K562 (cell line): Measurements from ENCODE around the gene DACT3. TPM values are rescaled to one million over a fixed set of nuclear protein-coding genes. Genes with fewer than 3 reads are reported as not detected.

Experiments
- ATF1 ChIP-seq, 2 experiments: fragments of 450-650 bp in 1 of 2; IDR thresholded peaks; 2 replicates each; pipeline ENCODE4 v1.6.1; 2016; ENCODE audit warnings: missing compliant biosample characterization in 1 of 2, missing genetic modification characterization in 1 of 2
- CBX3 ChIP-seq, 2 experiments: IDR thresholded peaks; 1 replicate in 1 of 2; 2 replicates in 1 of 2; pipeline ENCODE4 v1.6.1; 2012; ENCODE audit warnings: inconsistent platforms in 2 of 2, low read length in 2 of 2, borderline replicate concordance in 1 of 2, control low read depth in 1 of 2
- CBX8 ChIP-seq: fragments of 200-600 bp; sonication (generic); IDR thresholded peaks from 2 replicates; pipeline ENCODE4 v1.6.1; 2012; ENCODE audit warnings: borderline replicate concordance, mixed run types, low read depth, mild to moderate bottlenecking, moderate library complexity, mixed read lengths, low read length, control low read depth, inconsistent platforms; ENCODE audit not compliant: poor library complexity, severe bottlenecking; ENCODE audit errors: extremely low read depth
- DDX20 ChIP-seq: fragments of 450-650 bp; IDR thresholded peaks from 2 replicates; pipeline ENCODE4 v1.6.1; 2016; ENCODE audit warnings: missing genetic modification characterization, low read depth, mild to moderate bottlenecking, missing compliant biosample characterization, moderate library complexity
- ERF ChIP-seq: fragments of 450-650 bp; formaldehyde crosslinking; IDR thresholded peaks from 2 replicates; pipeline ENCODE4 v1.4.0; 2020; ENCODE audit warnings: mild to moderate bottlenecking, mixed read lengths
- GABPA ChIP-seq: fragments of 200-800 bp; sonication (Bioruptor generic); conservative IDR thresholded peaks from 2 replicates; pipeline ENCODE4 v1.6.1; 2016; ENCODE audit warnings: low read depth, missing genetic modification characterization, missing compliant biosample characterization
- MTA1 ChIP-seq: fragments of 450-650 bp; IDR thresholded peaks from 2 replicates; pipeline ENCODE4 v1.6.1; 2017; ENCODE audit warnings: borderline replicate concordance
- NCOA6 ChIP-seq: fragments of 450-650 bp; IDR thresholded peaks from 2 replicates; pipeline ENCODE4 v1.6.1; 2017; ENCODE audit warnings: mild to moderate bottlenecking
- SMAD4 ChIP-seq: fragments of 250-450 bp; sonication (Bioruptor Pico); conservative IDR thresholded peaks from 2 replicates; pipeline ENCODE4 v1.8.0; 2021; ENCODE audit warnings: inconsistent platforms, mild to moderate bottlenecking, moderate library complexity
- polyA plus RNA-seq, 8 experiments: library from polyadenylated mRNA; depleted of rRNA in 4 of 8; stranded (reverse) in 5 of 8; unstranded in 3 of 8; fragments of >200 nt; fragmentation: Nextera tagmentation in 2 of 8; fragmentation: Illumina TruSeq in 1 of 8; extraction: Ambion mirVana in 2 of 8; extraction: Trizol in 1 of 8; gene quantifications; 2 replicates each; pipeline versions ENCODE4 v1.2.1 to v1.2.3, GENCODE V29; 2011 to 2014; ENCODE audit warnings: inconsistent platforms in 1 of 8, missing spikeins in 1 of 8
- total RNA-seq, 7 experiments: library from RNA; depleted of rRNA in 6 of 7; stranded (reverse); fragments of >200 nt in 6 of 7; fragmentation: Illumina TruSeq in 2 of 7; extraction: Trizol in 2 of 7; gene quantifications; 2 replicates each; pipeline versions ENCODE4 v1.2.1 to v1.2.3, GENCODE V29; 2011 to 2021; ENCODE audit warnings: low replicate concordance in 1 of 7
- TF ChIP-seq, protein P1 (sequence below): fragments of 150-350 bp; conservative IDR thresholded peaks from 2 replicates; pipeline ENCODE4 v1.6.1; 2014; ENCODE audit warnings: low read length
- TF ChIP-seq, protein P2 (sequence below): fragments of 250-450 bp; sonication (Bioruptor Pico); IDR thresholded peaks from 2 replicates; pipeline ENCODE4 v1.5.0; 2022; ENCODE audit warnings: mild to moderate bottlenecking
- TF ChIP-seq, protein P3 (sequence below): sonication (generic); formaldehyde crosslinking; IDR thresholded peaks from 2 replicates; pipeline ENCODE4 v1.8.0; 2022; ENCODE audit warnings: missing genetic modification reagents, mild to moderate bottlenecking, moderate library complexity, borderline replicate concordance
- TF ChIP-seq, protein P4 (sequence below): fragments of 450-650 bp; IDR thresholded peaks from 2 replicates; pipeline ENCODE4 v1.7.0; 2016; ENCODE audit warnings: borderline replicate concordance
- TF ChIP-seq, protein P5 (sequence below): fragments of 250-450 bp; sonication (Bioruptor Pico); IDR thresholded peaks from 2 replicates; pipeline ENCODE4 v1.5.0; 2021
- TF ChIP-seq, protein P6 (sequence below): fragments of 450-650 bp; formaldehyde crosslinking; IDR thresholded peaks from 2 replicates; pipeline ENCODE4 v1.4.0; 2022; ENCODE audit warnings: missing genetic modification characterization

The DACT3 gene
- total and polyA plus RNA-seq, 9 of the 15 experiments (the other 6 are each of a cell fraction or from before 2014, with no cell fraction given) = 0.67 to 6.5 (median 3.5) TPM

DNA sequence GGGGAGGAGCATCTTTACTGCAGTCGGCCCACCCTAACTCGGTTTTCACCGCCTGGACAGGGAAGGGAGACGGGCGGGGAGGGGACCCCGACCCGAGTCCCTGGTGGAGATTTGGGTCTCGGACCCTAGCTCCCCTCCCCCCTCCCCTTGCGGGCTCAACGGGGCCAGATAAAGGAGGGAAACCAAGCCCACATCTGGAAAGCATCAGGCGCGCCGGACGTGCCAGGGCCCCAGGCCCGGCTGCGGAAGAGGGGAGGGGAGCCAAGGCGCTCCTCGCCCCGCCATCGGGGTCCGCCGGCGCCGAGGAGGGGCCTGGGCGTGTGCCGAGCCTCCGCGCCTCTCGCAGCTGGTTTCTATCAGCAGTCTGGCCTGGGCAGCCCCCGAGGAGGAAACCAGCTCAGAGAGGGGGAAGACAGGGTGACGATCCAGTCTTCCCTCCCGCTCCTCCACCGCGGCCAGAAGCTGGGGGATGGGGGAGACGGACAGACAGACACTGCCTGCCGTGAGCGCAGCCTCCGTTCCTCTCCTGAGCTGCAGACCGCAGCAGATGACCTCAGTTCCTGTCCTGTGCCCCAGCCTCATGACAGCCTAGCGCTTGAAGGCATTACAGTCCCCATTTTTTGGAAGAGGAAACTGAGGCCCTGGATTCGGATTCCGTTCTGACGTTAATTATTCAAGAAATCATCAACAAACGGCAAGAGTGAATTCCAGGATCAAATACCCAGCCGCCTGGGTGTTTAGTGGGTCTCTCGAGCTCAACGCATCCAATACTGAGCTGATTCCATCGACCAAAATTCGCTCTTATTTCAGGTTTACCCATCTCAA, 21.4 kb downstream of the DACT3 start (continued):
- TF ChIP-seq, protein P1, sequence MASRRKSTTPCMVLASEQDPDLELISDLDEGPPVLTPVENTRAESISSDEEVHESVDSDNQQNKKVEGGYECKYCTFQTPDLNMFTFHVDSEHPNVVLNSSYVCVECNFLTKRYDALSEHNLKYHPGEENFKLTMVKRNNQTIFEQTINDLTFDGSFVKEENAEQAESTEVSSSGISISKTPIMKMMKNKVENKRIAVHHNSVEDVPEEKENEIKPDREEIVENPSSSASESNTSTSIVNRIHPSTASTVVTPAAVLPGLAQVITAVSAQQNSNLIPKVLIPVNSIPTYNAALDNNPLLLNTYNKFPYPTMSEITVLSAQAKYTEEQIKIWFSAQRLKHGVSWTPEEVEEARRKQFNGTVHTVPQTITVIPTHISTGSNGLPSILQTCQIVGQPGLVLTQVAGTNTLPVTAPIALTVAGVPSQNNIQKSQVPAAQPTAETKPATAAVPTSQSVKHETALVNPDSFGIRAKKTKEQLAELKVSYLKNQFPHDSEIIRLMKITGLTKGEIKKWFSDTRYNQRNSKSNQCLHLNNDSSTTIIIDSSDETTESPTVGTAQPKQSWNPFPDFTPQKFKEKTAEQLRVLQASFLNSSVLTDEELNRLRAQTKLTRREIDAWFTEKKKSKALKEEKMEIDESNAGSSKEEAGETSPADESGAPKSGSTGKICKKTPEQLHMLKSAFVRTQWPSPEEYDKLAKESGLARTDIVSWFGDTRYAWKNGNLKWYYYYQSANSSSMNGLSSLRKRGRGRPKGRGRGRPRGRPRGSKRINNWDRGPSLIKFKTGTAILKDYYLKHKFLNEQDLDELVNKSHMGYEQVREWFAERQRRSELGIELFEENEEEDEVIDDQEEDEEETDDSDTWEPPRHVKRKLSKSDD = no peak
- TF ChIP-seq CBX8 = no peak
- TF ChIP-seq SMAD4 = peak; percentile 76; the same call in 1 of the 2 replicates
- no peak for TF ChIP-seq ATF1 (CRISPR knock-in tag; IDR thresholded peaks at IDR 0.05)
- 0 out of 2 replicates have a peak, but pooled peaks have one; percentile 30 for TF ChIP-seq ATF1 (tag; IDR thresholded peaks at IDR 0.05)
- TF ChIP-seq, protein P2, sequence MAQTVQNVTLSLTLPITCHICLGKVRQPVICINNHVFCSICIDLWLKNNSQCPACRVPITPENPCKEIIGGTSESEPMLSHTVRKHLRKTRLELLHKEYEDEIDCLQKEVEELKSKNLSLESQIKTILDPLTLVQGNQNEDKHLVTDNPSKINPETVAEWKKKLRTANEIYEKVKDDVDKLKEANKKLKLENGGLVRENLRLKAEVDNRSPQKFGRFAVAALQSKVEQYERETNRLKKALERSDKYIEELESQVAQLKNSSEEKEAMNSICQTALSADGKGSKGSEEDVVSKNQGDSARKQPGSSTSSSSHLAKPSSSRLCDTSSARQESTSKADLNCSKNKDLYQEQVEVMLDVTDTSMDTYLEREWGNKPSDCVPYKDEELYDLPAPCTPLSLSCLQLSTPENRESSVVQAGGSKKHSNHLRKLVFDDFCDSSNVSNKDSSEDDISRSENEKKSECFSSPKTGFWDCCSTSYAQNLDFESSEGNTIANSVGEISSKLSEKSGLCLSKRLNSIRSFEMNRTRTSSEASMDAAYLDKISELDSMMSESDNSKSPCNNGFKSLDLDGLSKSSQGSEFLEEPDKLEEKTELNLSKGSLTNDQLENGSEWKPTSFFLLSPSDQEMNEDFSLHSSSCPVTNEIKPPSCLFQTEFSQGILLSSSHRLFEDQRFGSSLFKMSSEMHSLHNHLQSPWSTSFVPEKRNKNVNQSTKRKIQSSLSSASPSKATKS = no peak
- peak; percentile 49 for TF ChIP-seq GABPA
- TF ChIP-seq DDX20 (tag) = no peak
- TF ChIP-seq, protein P3, sequence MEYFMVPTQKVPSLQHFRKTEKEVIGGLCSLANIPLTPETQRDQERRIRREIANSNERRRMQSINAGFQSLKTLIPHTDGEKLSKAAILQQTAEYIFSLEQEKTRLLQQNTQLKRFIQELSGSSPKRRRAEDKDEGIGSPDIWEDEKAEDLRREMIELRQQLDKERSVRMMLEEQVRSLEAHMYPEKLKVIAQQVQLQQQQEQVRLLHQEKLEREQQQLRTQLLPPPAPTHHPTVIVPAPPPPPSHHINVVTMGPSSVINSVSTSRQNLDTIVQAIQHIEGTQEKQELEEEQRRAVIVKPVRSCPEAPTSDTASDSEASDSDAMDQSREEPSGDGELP = peak; percentile 54; the same call in 1 of the 2 replicates
- TF ChIP-seq, protein P4, sequence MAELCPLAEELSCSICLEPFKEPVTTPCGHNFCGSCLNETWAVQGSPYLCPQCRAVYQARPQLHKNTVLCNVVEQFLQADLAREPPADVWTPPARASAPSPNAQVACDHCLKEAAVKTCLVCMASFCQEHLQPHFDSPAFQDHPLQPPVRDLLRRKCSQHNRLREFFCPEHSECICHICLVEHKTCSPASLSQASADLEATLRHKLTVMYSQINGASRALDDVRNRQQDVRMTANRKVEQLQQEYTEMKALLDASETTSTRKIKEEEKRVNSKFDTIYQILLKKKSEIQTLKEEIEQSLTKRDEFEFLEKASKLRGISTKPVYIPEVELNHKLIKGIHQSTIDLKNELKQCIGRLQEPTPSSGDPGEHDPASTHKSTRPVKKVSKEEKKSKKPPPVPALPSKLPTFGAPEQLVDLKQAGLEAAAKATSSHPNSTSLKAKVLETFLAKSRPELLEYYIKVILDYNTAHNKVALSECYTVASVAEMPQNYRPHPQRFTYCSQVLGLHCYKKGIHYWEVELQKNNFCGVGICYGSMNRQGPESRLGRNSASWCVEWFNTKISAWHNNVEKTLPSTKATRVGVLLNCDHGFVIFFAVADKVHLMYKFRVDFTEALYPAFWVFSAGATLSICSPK = no peak
- TF ChIP-seq, protein P5, sequence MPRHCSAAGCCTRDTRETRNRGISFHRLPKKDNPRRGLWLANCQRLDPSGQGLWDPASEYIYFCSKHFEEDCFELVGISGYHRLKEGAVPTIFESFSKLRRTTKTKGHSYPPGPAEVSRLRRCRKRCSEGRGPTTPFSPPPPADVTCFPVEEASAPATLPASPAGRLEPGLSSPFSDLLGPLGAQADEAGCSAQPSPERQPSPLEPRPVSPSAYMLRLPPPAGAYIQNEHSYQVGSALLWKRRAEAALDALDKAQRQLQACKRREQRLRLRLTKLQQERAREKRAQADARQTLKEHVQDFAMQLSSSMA (CRISPR knock-in tag) = no peak
- no peak for TF ChIP-seq NCOA6
- TF ChIP-seq, protein P6, sequence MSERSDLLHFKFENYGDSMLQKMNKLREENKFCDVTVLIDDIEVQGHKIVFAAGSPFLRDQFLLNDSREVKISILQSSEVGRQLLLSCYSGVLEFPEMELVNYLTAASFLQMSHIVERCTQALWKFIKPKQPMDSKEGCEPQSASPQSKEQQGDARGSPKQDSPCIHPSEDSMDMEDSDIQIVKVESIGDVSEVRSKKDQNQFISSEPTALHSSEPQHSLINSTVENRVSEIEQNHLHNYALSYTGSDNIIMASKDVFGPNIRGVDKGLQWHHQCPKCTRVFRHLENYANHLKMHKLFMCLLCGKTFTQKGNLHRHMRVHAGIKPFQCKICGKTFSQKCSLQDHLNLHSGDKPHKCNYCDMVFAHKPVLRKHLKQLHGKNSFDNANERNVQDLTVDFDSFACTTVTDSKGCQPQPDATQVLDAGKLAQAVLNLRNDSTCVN (CRISPR knock-in tag) = no peak
- TF ChIP-seq ERF = 0 out of 2 replicates have a peak, but pooled peaks have one; percentile 11
- TF ChIP-seq MTA1 = peak; percentile 32; the same call in 1 of the 2 replicates
- peak in 1 of 2 experiments; percentile 54; a peak in 1 of 3 replicates for TF ChIP-seq CBX3 (IDR thresholded peaks at IDR 0.05; ENCODE audit: borderline replicate concordance in 1 of 2, low read length in 2 of 2)
